ENCODE data around the gene CBR3.

CBR3 gene

DNA sequence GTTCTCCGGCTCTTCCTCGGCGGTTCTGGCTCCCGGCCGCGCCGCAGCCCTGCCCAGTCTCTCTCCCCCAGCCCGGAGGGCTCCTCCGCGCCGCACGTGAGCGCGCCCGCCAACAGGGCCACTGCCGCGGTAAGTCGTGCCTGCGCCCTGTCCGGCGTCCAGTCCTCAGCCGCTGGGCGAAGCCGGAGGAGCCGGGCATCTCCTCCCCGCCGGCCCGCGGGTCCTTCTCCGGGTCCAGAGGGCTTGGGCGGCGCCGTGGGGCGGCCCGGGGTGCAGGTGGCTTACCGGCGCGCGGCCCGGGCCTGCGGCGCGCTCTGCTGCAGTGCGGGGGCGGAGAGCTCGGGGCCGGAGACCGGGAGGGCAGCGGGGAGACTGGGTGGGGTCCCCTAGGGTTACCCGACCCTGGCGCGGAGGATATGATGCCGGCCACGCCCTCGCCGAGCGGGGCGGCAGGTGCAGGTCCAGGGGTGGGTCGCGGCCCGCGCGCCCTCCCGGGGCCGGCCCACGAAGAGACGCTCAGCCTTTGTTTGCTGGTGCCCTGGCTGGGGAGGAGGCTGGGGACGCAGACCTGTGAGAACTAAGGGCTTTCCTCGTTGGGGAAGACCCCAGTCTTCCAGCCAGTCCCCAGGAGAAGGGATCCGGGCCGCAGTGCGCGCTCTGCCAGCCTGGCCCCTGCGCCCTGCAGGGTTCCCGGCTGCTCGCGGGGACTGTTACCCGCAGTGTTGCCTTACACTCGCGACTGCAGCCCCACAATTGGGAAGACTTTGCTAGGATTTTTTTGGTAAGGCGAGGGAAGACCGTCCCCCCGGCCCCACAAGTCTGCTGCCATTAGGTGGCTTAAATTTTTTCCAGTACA is 22.2 kb downstream of the CBR3 start, which contains the start of gene DOP1B:
Gene DOP1B, plus strand, starts transcription at position 10 of the 856 bp plus-strand sequence. CDS start 7,910 bp downstream, outside the sequence.
- DNase-seq, result no peak

DNA sequence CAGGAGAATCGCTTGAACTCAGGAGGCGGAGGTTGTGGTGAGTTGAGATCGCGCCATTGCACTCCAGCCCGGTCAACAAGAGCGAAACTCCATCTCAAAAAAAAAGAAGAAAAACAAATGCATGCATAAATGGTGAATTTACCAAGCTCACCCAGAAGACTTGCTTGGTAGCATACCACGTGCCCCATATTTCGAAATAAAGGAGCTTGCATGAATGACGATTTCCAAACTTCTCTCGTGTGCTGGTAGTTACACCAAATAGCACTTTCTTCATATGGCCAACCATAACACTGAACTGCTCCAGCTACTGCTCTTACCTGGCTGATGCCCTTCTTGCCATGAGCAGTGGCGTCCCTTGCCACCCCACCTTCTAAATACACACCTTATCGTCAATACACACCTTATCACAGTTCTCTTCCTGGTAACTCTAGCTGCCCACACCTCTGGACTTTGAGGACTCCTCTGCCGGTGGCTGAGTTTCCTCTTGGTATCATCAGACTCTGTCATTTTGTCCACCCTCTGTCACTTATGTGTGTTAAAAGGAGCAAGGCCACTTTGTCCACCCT is 24.6 kb downstream of the CBR3 start:
- DNase-seq, result no peak

DNA sequence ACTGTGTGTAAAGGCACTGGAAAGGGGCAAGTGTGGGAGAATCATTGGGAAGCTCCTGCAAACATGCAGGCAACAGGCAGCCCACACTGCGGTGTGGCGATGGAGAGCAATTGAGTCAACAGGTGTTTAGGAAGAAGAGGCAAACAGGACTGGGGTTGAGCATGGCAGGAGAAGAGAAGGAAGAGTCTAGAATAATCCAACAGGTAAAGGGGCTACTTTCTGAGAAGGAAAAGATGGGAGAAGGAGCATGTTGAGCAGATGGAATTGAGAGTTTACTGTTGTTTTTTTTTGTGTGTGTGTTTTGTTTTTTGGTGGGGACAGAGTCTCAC is 25.9 kb downstream of the CBR3 start:
- no peak for DNase-seq

DNA sequence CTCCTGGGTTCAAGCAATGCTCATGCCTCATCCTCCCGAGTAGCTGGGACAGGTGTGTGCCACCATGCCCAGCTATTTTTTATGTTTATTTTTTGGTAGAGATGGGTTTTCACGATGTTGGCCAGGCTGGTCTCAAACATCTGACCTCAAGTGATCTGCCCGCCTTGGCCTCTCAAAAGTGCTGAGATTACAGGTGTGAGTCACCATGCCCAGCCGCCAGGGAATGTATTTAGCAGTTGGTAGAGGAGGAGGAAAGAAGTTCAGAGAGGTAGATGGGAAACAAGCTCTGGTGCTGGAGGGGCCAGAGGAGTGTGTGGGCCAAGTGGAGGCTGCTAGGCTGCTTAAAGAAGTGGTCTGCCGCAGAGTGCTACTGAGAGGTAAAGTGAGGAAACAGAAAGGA is 27.8 kb downstream of the CBR3 start:
- DNase-seq, result no peak

DNA sequence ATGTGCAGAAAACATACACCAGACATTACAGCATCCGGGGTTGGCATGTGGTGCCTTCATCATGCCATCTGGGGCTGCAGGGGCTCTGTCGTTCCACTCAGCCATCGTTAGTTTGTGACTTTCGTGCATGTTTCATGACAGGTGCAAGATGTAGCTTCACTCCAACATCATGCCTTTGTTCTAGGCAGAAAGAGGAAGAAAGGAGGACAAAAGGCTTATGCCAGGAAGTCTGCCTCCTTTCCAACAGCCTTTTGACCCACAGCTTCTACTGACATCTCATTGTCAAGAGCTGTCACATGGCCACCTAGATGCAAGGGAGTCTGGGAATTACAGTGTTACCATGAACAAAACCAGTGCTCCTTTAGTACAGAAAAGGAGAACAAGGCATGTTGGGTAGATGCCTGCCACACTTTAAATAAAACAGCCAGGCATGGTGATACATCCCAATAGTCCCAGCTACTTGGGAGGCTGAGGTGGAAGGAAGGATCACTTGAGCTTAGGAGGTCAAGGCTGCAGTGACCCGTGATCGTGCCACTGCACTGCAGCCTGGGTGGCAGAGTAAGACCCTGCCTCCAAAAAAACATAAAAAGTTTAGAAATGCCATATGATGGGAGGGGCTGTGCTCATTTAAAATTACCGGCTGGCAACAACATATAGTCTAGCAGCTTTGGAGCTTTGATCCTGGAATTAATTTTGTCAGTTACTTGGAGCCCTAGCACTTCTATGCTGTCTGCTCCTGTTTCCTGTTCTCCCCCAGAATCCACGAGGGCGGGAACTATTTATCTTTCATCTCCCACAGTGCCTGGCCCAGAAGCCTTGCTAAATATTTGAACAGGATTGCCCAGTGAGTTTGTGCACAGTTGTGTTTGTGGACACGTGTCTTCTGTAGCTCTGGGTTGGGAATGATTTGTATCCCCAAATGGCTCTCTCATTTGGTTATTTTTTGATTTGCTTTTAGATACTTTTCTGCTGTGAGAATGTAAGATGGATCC is 29.2 kb downstream of the CBR3 start:
- DNase-seq, result no peak

DNA sequence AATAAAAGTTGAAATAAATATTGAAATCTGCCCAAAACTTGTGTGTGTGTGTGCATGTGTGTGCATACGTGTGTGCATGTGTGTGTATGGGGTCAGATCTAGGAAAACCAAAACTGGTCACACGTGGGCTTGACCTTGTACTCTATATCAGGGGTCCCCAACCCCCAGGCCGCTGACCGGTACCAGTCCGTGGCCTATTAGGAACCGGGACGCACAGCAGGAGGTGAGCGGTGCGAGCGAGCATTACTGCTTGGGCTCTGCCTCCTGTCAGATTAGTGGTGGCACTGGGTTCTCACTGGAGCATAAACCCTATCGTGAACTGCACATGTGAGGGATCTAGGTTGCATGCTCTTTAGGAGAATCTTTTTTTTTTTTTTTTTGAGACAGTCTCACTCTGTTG is 30.5 kb downstream of the CBR3 start:
- DNase-seq, result no peak

DNA sequence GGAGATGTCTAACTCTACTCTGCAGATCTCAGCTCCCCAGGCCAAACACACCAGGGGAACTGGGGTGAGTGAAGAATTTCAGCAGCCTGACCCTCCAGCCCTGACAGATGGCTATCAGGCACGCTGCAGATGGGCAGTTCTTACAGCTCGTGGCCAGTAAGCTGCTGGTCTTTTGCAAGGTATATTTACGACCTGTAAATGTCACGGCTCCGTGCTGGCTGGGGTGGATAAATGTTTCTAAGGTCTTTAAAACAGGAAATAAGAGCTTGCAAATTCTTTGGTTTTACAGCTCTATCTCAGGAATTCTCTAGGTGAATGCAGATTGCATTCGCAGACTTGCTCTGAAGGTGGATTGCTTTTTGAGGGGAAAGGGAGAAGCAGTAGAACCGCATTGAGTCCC is 31.8 kb downstream of the CBR3 start:
- no peak for DNase-seq

DNA sequence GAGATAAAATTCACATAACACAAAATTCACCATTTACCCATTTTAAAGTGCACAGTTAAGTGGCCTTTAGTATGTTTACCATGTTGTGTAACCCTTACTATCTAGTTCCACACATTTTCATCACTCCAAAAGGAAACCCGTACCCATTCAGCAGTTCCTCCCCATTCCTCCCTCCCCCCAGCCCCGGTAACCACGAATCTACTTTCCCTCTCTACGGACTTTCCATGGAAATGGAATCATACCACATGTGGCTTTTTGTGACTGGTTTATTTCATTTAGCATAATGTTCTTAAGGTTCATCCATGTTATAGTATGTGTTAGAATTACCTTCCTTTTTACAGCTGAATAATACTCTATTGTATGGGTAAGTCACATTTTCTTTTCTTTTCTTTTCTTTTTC is 32.7 kb downstream of the CBR3 start:
- DNase-seq, result no peak

DNA sequence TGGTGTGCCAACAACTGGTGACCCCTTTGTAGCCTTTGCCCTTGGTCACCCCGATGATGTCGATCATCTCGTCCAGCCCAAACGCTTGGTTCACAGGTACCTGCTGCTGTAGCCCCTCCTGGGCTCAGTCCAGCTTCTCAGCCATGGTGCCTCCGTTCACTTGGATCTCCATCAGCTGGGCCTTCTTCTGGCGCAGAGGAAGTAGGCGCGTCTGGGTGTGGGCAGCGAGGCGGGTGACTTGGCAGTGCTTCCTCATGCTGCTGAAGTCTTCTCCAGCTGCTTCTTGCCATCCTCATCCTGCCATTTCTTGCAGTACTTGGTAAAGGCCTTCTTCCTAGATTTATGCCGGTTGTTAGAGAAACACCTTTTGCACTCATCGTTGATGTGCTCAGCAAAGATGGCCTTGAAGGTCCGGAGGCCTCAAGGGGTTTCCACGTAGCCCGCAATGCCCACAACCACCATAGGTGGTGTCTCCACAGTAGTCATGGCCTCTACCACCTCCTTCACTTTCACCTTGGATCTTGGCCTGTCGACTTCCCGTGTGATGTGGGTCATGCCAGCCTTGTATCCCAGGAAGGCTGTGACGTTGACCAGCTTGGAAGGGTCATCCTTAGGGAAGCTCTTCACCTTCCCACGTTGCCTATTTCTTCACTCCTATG is 34.7 kb downstream of the CBR3 start:
- DNase-seq, result no peak

DNA sequence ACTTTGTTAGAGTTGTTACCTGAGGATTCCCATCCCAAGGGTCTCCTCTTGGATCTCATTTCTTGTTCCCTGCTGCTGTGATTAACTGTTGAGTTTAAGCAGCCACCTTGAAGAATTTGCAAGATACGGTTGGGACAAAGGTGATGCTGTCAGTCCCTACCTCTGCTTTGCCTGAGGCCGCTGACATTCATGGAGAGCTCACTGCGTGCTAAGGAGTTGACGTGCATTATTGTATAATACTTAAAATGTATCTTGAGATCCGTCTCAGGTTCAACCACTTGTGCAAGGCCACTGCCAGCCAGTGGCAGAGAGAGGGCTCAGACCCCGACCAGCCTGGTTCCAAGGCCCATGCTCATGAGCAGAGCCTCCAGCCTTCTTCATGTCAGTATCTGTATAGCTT is 35.9 kb downstream of the CBR3 start:
- no peak for DNase-seq

DNA sequence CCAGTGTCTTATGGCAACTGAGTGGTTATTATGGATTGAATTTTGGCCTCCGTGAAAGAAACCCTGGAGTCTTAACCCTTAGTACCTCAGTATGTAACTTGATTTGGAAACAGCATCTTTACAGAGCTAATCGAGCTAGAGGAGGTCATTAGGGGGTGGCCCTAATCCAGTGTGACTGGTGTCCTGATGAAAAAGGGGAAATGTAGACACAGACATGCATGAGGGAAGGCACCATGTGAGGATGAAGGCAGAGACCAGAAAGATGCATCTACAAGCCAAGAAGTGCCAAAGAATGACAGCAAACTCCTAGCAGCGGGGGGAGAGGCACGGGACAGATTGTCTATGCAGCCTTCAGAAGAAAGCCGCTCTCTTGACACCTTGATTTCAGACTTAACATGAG is 36.5 kb downstream of the CBR3 start:
- no peak for DNase-seq

DNA sequence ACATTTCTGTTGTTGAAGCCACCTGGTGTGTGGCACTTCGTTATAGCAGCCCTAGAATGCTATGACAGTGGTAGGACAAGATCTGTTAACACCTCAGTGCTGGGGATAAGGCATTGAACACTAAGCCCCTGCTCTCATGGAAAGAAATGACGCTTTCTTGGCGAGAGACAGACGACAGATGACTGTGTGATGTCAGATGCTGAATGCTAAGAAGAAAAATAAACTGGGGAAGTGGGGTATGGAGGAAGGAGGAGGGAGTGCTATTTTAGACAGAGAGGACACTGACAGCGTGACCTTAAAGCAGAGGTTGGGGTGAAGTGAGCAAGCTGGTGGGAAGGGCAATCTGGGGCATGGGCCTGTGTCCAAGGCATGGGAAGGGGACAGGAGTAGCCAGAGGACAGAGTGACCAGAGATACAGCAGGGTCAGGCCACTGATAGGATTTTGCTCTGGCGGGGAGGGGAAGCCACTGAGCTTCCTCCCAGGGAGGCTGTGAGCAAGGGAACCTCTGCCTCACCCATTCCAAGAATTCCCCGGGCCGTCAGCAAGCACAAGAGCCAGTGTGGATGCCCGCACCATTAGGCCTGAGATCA is 37.0 kb downstream of the CBR3 start:
- no peak for DNase-seq

DNA sequence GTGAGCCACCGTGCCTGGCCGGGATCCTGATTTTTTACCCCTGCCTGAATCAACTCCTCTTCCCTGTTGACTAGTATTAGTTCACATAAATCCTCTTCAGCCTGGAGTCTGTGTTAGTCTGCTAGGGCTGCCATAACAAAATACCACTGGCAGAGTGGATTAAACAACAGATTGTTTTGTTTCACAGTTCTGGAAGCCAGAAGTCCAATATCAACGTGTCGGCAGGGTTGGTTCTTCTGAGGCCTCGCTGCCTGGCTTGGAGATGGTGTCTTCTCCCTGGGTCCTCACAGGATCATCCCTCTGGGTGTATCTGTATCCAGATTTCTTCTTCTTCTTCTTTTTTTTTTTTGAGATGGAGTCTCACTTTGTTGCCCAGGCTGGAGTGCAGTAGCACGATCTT is 39.9 kb downstream of the CBR3 start:
- no peak for DNase-seq

DNA sequence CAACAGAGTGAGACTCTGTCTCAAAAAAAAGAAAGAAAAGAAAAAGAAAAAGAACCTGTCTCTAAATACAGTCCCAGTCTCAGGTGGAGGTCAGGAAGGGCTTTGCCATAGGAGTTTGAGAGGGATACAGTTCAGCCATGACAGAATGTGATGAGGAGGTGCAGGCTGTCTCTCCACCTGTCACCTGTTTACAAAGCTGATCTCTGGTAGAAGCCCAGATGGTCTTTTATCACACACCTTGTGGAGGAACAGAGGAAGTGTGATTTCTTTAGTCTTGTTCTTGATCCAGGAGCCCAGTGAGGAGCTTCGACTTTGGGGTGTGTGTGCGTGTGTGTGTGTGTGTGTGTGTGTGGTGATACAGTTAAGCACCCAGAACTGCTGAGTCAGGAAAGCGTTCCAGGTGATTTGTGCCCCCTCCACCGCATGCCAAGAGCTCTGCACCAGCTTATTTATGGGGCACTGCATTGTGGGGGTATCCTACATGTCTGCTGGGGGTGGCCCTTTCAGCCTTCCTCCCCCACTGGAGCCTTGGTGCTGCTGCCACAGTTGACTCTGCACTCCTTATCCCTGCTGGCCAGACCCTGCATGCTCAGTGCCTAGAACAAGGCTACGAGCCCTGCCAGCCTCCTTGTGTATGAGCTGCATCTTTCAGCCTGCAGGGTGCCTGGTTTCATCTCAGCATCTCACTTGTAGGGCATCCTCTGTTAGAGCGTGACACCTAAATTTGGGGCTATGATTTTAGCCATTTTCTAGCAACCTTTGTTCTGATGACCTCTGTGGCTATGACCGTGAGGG is 41.1 kb downstream of the CBR3 start:
- DNase-seq, result peak; percentile 77

DNA sequence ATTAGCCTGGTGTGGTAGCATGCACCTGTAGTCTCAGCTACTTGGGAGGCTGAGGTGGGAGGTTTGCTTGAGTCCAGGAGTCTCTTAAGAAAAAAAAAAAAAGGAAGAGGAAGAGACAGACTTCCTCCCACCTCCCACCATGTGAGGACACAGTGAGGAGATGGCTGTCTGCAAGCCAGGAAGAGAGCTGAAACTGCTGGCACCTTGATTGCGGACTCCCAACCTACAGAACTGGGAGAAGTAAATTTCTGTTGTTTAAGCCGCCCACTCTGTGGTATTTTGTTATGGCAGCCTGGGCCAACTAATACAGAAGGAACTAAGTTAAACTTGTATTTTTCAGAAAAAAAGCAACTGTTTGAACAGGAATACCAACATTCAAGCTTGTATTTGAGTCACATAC is 43.5 kb downstream of the CBR3 start:
- no peak for DNase-seq

DNA sequence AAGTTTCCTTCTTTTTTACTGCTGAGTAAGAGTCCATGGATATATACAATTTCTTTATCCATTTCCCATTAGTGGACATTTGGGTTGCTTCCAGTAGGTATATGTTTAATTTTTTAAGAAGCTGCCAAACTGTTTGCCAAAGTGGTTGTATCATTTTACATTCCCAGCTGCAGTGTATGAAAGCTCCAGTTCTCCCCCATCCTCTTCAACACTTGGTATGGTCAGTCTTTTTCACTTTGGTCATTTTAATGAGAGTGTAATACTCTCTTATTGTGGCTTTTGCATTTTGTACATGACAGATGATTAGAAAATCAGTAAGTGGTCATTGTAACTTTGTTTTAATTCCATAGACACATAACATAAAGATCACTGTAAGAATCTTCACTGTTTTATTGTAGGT is 44.3 kb downstream of the CBR3 start:
- DNase-seq, result no peak

DNA sequence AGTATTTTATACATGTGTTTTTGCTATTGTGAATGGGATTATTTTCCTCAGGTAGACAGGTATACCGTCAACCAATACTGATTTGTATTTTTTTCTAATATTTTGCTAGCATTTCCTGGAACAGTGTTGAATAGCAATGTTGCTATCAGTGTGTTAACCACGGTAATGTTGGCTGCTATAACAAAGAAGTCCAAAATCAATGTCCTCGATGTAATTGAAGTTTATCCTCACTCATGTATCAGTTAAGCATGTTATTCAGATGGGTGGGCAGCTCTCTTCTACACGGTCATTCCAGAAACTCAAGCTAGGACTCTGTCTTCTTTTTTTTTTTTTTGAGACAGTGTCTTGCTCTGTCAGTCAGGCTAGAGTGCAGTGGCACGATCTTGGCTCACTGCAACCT is 46.1 kb downstream of the CBR3 start:
- no peak for DNase-seq

DNA sequence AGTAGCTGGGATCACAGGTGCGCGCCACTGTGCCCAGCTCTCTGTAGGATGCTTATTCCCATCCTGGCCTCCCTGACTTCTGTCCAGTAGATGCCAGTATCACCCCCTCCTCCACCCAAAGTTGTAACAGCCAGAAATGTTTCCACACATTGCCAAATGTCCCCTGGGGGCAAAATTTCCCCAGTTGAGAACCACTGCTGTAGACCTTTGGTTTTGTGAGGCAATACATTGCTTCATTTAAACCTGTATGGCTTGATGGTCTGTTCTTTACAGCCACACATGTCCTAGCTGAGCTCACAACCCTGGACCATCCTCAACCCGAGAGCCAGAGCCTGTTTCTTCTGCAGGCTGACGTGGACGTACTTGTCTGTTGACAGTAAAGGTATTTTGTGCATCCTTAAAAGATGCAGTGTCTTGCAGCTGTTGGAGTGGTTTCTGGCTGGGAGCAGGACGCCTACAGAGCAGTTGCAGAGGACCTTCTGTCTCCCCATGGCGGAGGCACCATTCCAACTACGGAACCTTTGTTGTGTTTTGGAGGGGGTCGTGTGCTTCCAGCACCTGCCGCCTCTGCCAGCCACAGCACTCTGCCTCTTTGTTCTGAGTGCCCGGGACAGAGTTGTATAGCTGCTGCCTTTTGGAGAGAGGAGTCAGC is 48.4 kb downstream of the CBR3 start:
- DNase-seq, result no peak

DNA sequence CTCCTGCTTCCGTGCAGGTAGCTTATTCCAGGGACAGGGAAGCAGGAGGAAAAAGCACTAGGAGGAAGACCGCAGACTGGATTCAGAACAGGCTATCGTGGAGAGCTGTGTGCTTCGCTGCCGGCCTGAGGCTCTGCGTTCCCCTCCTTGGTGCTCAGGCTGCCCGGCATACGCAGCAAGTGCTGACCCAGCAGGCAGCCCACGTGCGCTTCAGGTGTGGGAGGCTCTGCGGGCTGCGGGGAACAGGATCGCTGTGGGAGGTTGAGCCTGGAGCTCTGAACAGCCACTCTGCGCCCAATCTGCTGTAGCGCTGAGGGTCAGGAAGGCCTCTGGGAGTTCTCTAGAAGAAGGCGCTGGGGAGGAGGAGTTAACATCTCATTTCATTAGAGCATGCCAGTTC is 49.7 kb downstream of the CBR3 start:
- DNase-seq, result no peak

DNA sequence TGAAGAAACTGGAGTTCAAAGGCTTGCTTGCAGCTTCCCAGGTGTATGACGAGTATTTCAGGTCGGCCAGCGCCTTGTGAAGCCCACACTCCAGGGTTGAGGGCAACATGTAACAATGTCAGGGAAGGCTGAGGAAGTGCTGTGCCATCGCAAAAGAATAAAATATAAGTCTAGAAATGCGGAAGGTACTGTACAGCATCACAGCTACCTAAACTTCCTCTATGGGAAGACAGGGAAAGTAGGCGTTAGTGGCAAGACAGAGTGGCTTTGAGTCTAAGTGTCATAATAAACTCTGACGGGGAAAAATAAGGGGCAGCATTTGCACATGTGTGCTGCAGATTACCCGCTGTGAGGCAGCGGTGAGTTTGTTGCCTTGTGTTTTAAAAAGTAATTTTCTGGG is 50.6 kb downstream of the CBR3 start:
- no peak for DNase-seq

DNA sequence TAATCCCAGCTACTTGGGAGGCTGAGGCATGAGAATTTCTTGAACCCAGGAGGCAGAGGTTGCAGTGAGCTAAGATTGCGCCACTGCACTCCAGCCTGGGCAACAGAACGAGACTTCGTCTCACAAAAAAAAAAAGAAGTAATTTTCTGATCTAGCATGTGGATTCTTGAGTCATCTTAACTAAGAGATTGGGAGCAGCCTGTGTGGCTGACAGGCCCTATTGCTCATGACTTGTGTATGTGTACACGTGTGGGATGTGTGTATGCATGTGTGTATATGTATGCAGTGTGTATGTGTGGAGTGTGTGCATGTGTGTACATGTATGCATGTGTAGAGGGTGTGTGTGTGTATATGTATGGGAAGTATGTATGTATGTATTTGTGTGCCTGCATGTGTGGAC is 51.2 kb downstream of the CBR3 start:
- no peak for DNase-seq

Data from NCI-H2171 (cell line).